WI38 (cell line): ENCODE results near the gene STK38.
A peak's percentile ranks its signal among the peaks of the same experiment; 100 is the strongest.

Experiments
- H3K4me3 ChIP-seq: 2 replicates; pipeline ENCODE4 v1.5.1; 2011; ENCODE audit warnings: low read depth, mild to moderate bottlenecking, control low read depth, low read length
- CTCF ChIP-seq: IDR thresholded peaks from 2 replicates; pipeline ENCODE4 v1.5.1; 2012; ENCODE audit warnings: low read depth, mild to moderate bottlenecking, control low read depth, low read length

STK38 gene

GRCh38 chr6:36547646-36548400 is 544 bp upstream of the STK38 start:
- peak overlapping the region; percentile 96 for H3K4me3 ChIP-seq
- no peak for TF ChIP-seq CTCF

- no peak for TF ChIP-seq CTCF
- H3K4me3 ChIP-seq, result peak overlapping the region; percentile 96
Observed at GRCh38 chr6:36546308-36546919, 865 bp downstream of the STK38 start.

- no peak for TF ChIP-seq CTCF
- H3K4me3 ChIP-seq, result peak overlapping the region; percentile 96
Observed at GRCh38 chr6:36545767-36546307, 1.4 kb downstream of the STK38 start.

- no peak for TF ChIP-seq CTCF
- H3K4me3 ChIP-seq, result no peak overlapping the region
Observed at GRCh38 chr6:36544228-36544627, 3.1 kb downstream of the STK38 start.

- no peak overlapping the region for H3K4me3 ChIP-seq
- TF ChIP-seq CTCF, result no peak
Observed at GRCh38 chr6:36542041-36542440, 5.2 kb downstream of the STK38 start.

GRCh38 chr6:36539814-36540568 is 7.3 kb downstream of the STK38 start:
- TF ChIP-seq CTCF, result no peak

More at GRCh38 chr6:36539814-36540568, 7.3 kb downstream of the STK38 start:
- no peak overlapping the region for H3K4me3 ChIP-seq
